SK-N-SH treated with all-trans-retinoic acid at 6 μM for 48 hours (cell line): ENCODE data around the gene TLN1.

Experiments used
- ATAC-seq: fragments of 200-7000 bp; cut with Tn5 transposase; 3 replicates; pipeline ENCODE4 v1.9.1; 2020; ENCODE audit warnings: mild to moderate bottlenecking, moderate library complexity
- ARNTL ChIP-seq: fragments of 450-650 bp; formaldehyde crosslinking; IDR thresholded peaks from 2 replicates; pipeline ENCODE4 v1.5.0; 2020; ENCODE audit warnings: low read depth, mild to moderate bottlenecking, moderate library complexity, borderline replicate concordance
- BACH2 ChIP-seq: fragments of 250-450 bp; sonication (Bioruptor Pico); IDR thresholded peaks from 2 replicates; pipeline ENCODE4 v1.9.0; 2021; ENCODE audit warnings: mild to moderate bottlenecking, borderline replicate concordance
- CREB5 ChIP-seq: fragments of 250-450 bp; sonication (Bioruptor Pico); IDR thresholded peaks from 2 replicates; pipeline ENCODE4 v1.5.1; 2020; ENCODE audit warnings: low read depth, mild to moderate bottlenecking, moderate library complexity
- CSDC2 ChIP-seq: fragments of 250-450 bp; sonication (Bioruptor Pico); IDR thresholded peaks from 2 replicates; pipeline ENCODE4 v1.5.0; 2020; ENCODE audit warnings: mild to moderate bottlenecking, moderate library complexity
- CSRNP3 ChIP-seq: fragments of 250-450 bp; sonication (Bioruptor Pico); IDR thresholded peaks from 2 replicates; pipeline ENCODE4 v1.5.1; 2021; ENCODE audit warnings: mild to moderate bottlenecking, moderate library complexity
- ESRRG ChIP-seq: fragments of 250-450 bp; sonication (Bioruptor Pico); IDR thresholded peaks from 2 replicates; pipeline ENCODE4 v1.6.1; 2021; ENCODE audit warnings: mild to moderate bottlenecking
- GLIS3 ChIP-seq: fragments of 250-450 bp; sonication (Bioruptor Pico); IDR thresholded peaks from 2 replicates; pipeline ENCODE4 v1.5.0; 2020; ENCODE audit warnings: mild to moderate bottlenecking, moderate library complexity
- ISL1 ChIP-seq: fragments of 250-450 bp; sonication (Bioruptor Pico); IDR thresholded peaks from 2 replicates; pipeline ENCODE4 v2.1.2; 2022; ENCODE audit warnings: mild to moderate bottlenecking, moderate library complexity
- OSR1 ChIP-seq: fragments of 250-450 bp; sonication (Bioruptor Pico); IDR thresholded peaks from 2 replicates; pipeline ENCODE4 v1.8.0; 2022; ENCODE audit warnings: moderate library complexity, mild to moderate bottlenecking, inconsistent platforms
- PATZ1 ChIP-seq: fragments of 250-450 bp; sonication (Bioruptor Pico); IDR thresholded peaks from 2 replicates; pipeline ENCODE4 v1.8.0; 2020; ENCODE audit warnings: mild to moderate bottlenecking, moderate library complexity, borderline replicate concordance
- POU6F1 ChIP-seq: fragments of 250-450 bp; sonication (Bioruptor Pico); IDR thresholded peaks from 2 replicates; pipeline ENCODE4 v1.8.0; 2021; ENCODE audit warnings: low read depth, mild to moderate bottlenecking, moderate library complexity, borderline replicate concordance
- PPARA ChIP-seq: fragments of 250-450 bp; sonication (Bioruptor Pico); IDR thresholded peaks from 2 replicates; pipeline ENCODE4 v1.5.0; 2020; ENCODE audit warnings: mild to moderate bottlenecking, borderline replicate concordance
- RARB ChIP-seq: fragments of 250-450 bp; sonication (Bioruptor Pico); IDR thresholded peaks from 2 replicates; pipeline ENCODE4 v1.8.0; 2021; ENCODE audit warnings: mild to moderate bottlenecking, moderate library complexity
- SNAI2 ChIP-seq: fragments of 250-450 bp; sonication (Bioruptor Pico); IDR thresholded peaks from 2 replicates; pipeline ENCODE4 v1.5.0; 2020; ENCODE audit warnings: mild to moderate bottlenecking, moderate library complexity
- TCF4 ChIP-seq: fragments of 250-450 bp; sonication (Bioruptor Pico); IDR thresholded peaks from 2 replicates; pipeline ENCODE4 v1.8.0; 2021; ENCODE audit warnings: mild to moderate bottlenecking, moderate library complexity, borderline replicate concordance
- TOX ChIP-seq: fragments of 250-450 bp; sonication (Bioruptor Pico); IDR thresholded peaks from 2 replicates; pipeline ENCODE4 v1.8.0; 2021; ENCODE audit warnings: mild to moderate bottlenecking, moderate library complexity, borderline replicate concordance
- TSHZ2 ChIP-seq: fragments of 250-450 bp; sonication (Bioruptor Pico); IDR thresholded peaks from 2 replicates; pipeline ENCODE4 v1.5.0; 2020; ENCODE audit warnings: mild to moderate bottlenecking, moderate library complexity
- ZC3H10 ChIP-seq: fragments of 250-450 bp; sonication (Bioruptor Pico); IDR thresholded peaks from 2 replicates; pipeline ENCODE4 v1.5.1; 2021; ENCODE audit warnings: mild to moderate bottlenecking, moderate library complexity
- ZFP3 ChIP-seq: fragments of 250-450 bp; sonication (Bioruptor Pico); IDR thresholded peaks from 2 replicates; pipeline ENCODE4 v1.5.0; 2020; ENCODE audit warnings: mild to moderate bottlenecking, moderate library complexity
- ZFP30 ChIP-seq: fragments of 450-650 bp; formaldehyde crosslinking; IDR thresholded peaks from 2 replicates; pipeline ENCODE4 v1.5.0; 2022; ENCODE audit warnings: mild to moderate bottlenecking, moderate library complexity
- ZNF565 ChIP-seq: fragments of 450-650 bp; formaldehyde crosslinking; conservative IDR thresholded peaks from 2 replicates; pipeline ENCODE4 v1.5.0; 2020; ENCODE audit warnings: low read depth, mild to moderate bottlenecking, moderate library complexity
- ZNF8 ChIP-seq: fragments of 450-650 bp; formaldehyde crosslinking; IDR thresholded peaks from 2 replicates; pipeline ENCODE4 v1.5.0; 2020; ENCODE audit warnings: mild to moderate bottlenecking, moderate library complexity

Gene TLN1

DNA sequence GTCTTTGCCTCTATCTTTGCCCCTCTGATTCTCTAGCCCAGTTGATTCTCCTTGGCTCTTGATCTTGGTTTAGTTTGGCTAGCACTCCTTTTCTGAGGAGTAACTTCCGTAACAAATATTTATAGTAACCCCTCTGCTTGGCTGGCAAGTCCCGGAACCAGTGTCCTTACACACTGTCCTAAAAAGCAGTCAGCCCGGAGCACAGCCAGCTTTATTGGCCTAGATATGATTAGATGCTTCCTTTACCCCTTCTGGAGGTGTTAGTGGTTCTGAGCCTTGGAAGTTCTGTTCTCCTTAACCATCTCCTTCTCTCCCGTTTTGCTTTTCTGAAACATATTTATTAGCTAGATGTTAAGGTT is 39.1 kb upstream of the TLN1 start:
- peak; percentile 48 for ATAC-seq
- TF ChIP-seq ZFP3 (CRISPR knock-in tag) (no peak), ZNF8 (CRISPR knock-in tag) (no peak), GLIS3 (CRISPR knock-in tag) (no peak), ESRRG (CRISPR knock-in tag) (no peak), RARB (CRISPR knock-in tag) (no peak), TCF4 (no peak), ZFP30 (CRISPR knock-in tag) (no peak), ARNTL (no peak), PATZ1 (CRISPR knock-in tag) (no peak), PPARA (no peak), SNAI2 (CRISPR knock-in tag) (no peak), OSR1 (no peak), CREB5 (CRISPR knock-in tag) (no peak), TOX (CRISPR knock-in tag) (no peak), CSRNP3 (CRISPR knock-in tag) (no peak), BACH2 (CRISPR knock-in tag) (no peak), ZC3H10 (CRISPR knock-in tag) (no peak), ISL1 (CRISPR knock-in tag) (no peak), POU6F1 (no peak), ZNF565 (CRISPR knock-in tag) (no peak)

DNA sequence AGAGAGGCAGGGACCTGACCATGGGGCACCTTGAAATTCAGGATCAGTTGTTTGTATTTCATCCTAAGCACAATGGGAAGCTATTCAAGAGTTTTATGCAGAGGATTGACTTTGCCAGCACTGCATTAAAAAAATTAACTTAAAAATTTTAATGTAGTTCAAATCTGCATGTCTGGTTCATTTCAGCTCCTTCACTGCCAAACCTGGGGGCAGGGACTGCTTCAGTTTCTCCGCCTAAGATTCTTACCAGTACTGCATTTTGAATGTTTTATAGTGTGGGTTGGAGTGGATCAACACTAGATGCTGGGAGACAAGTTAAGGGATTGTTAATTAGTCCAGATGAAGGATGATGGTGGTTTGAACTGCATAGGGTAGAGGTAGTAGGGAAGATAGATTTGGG is 37.8 kb upstream of the TLN1 start:
- TF ChIP-seq CSDC2 (CRISPR knock-in tag) = no peak
- TF ChIP-seq TOX (CRISPR knock-in tag) = no peak
- no peak for TF ChIP-seq POU6F1
- TF ChIP-seq ISL1 (CRISPR knock-in tag) = no peak
- no peak for TF ChIP-seq PATZ1 (CRISPR knock-in tag)
- TF ChIP-seq ZFP3 (CRISPR knock-in tag) = no peak
- no peak for TF ChIP-seq SNAI2 (CRISPR knock-in tag)
- TF ChIP-seq ZFP30 (CRISPR knock-in tag) = no peak
- no peak for TF ChIP-seq CSRNP3 (CRISPR knock-in tag)
- no peak for TF ChIP-seq TCF4
- no peak for TF ChIP-seq ARNTL
- TF ChIP-seq ZNF8 (CRISPR knock-in tag) = no peak
- TF ChIP-seq TSHZ2 (CRISPR knock-in tag) = no peak
- no peak for TF ChIP-seq CREB5 (CRISPR knock-in tag)
- no peak for TF ChIP-seq PPARA
- TF ChIP-seq GLIS3 (CRISPR knock-in tag) = no peak
- no peak for TF ChIP-seq BACH2 (CRISPR knock-in tag)
- no peak for ATAC-seq
